SKM-1 (cell line): ENCODE results near the gene RBCK1.
"Not testable (repeated sequence)": the region's sequence is repeated elsewhere in the genome, so short reads cannot be mapped to it uniquely, and the experiment has no call there.

Experiments used
- DNase-seq: peaks from one replicate; lab custom pipeline; 2025; ENCODE audit not compliant: unreplicated experiment; lab: John Stamatoyannopoulos, UW

Gene RBCK1

DNA sequence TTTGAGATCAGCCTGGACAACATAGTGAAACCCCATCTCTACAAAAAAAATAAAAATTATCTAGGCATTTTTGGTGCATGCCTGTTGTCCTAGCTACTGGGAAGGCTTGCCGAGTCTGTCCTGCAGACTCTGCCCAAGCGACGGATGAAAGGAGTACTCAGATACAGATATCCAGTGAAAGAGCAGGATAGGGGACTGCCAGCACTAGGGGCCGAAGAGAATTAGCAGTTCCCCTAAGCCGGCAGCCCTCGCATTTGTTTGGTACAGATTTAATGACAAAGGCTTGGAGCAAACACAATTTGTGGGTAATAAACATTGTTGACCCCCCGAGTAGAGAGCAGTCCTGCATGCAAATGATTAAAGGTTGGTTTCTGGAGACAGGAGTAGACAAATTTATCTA, 59.7 kb downstream of the RBCK1 start:
- no peak for DNase-seq

DNA sequence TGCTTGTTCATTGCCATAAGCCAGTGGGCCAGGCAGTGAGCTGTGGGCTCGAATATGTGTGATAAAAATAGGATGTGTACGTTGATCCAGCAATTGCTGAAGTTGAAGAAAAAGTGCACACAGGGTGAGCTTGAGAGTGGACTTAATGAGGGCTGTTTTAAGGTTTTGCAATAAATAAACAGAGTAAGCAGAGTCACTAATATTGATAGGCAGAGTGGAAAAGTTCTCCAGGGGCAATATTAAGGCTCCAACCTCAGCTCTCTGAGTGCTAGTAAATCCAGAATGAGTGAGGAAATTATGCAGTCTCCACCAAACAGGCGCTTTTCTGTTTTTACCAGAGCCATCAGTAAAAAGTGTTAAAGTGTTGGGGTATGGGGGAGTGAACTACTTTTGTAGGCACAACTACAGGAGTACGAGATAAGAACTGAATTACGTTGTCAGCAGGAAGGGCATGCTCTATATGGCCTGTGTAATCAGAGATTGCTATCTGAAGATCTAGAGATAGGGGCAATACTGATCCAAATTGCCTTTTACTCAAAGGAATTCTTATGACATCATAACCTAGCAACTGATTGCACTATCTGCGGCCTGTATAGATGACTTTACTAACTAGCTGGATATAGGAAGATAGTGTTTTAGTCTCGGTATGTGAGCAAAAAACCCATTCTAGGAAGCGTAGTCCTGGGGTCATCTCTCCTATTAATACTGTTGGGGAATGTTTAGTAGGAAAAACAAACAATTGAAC, 61.8 kb downstream of the RBCK1 start:
- no peak for DNase-seq

DNA sequence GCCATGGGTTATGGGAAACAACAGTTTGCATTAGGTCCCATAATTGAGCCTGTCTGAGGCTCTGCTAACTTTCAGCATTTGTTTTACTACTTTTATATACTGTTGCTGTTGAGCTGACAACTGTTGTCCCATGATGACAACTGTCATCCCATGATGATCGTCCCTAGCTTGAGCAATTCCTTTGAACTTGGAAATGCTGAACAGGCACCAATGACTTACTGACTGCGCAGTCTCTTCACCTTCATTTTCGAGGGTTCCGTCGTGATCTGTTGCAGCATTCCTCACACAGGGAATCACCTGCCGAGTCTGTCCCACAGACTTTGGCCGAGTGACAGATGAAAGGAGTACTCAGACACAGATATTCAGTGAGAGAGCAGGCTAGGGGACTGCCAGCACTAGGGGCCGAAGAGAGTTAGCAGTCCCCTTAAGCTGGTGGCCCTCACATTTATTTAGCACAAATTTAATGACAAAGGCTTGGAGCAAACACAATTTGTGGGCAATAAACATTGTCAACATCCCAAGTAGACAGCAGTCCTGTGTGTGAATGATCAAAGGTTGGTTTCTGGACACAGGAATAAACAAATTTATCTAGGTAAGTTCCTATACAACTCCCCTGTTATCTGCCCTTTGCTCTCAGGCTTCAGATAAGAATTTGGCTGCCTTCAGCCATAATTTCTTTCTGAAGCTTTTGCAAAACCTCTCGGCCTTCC, 64.2 kb downstream of the RBCK1 start:
- DNase-seq, result no peak

DNA sequence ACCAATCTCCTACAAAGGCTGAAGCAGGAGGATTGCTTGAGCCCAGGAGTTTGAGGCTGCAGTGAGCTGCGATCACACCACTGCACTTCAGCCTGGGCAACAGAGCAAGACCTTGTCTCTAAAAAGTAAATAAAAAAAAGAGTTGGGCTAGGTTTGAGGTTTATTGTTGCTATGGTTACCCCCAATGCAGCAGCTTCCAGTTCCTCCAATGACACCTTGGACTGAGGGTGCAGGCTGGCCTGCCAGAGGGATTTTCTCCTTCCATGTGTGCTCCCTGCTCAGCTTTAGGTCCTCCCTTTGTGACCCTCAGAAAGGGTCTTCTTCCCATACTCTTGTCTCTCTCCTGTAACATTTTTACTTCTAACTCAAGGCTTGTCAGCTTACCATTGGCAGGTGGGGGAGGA, 64.8 kb downstream of the RBCK1 start:
- no peak for DNase-seq

DNA sequence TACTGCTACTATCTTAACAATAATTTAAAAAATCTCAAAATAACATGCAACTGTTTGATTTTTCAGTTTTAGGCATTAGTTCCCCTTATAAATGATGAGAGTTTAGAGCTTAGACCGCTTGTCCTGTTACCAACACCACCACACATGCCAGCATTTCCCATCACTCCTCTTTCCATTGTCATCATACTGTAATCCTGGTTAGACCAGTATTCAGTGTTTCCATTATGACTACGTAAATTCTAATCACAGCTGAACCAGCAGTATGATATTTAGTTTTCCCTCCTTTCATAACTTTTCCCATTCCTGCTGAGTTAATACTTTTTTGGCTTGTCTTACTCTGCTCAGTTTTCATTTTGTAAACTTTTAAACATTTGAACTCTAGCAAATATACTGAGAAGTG, 66.5 kb downstream of the RBCK1 start:
- DNase-seq, result no peak

DNA sequence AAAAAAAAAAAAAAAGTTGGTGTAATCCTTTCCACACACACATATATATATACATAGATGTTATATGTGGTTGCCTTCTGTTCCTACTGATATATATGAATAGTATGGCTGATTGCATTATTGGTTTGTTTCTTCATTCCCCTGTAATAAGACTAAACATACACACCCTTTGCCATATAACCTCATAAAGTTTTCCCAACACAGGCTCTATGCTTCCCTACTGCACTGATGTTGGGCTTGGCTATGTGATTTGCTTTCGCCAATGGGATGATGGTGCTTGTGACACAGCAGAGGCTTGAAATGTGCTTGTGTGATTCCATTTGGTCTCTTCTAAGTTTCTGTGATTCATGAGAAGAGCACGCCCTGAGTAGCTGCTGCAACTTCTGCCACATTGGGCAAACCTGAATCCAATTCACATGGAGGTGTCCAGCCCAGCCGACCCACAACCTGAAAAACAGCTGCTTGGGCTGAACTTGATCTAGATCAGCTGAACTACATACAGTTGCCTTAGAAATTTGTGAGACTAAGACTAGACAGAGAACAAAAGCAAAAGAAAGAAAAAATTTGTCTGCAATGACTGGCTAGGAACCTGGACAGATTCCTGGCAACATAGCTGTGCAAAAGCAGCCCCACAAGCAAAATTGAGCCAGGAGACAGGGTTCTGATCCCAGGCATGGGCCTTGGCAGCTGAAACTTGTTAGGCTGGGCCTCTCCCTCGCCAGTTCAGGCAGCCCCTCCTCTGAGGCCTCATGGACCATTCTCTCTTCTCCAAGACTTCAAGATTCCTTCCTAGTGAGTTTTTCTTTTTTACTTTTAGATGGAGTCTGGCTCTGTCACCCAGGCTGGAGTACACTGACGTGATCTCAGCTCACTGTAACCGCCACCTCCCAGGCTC, 67.6 kb downstream of the RBCK1 start:
- DNase-seq, result no peak

DNA sequence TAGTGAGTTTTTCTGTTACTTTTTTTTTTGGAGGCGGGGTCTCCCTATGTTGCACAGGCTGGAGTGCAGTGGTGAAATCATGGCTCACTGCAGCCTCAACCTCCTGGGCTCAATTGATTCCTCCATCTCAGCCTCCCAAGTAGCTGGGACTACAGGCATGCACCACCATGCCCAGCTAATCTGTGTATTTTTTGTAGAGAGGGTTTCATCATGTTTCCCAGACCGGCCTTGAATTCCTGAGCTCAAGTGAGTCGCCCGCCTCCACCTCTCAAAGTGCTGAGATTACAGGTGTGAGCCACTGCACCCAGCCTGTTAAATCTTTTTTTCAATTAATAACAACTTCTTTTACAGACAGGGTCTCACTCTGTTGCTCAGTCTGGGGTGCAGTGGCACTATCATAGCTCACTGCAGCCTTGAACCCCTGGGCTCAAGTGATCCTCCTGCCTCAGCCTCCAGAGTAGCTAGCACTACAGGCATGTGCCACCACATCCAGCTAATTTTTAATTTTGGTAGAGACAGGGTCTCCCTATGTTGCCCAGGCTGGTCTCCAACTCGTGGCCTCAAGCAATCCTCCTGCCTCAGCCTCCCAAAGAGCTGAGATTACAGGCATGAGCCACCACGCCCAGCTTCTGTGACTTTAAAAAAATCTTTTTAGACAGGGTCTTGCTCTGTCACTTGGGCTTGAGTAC, 68.6 kb downstream of the RBCK1 start:
- DNase-seq, result not testable (repeated sequence)

DNA sequence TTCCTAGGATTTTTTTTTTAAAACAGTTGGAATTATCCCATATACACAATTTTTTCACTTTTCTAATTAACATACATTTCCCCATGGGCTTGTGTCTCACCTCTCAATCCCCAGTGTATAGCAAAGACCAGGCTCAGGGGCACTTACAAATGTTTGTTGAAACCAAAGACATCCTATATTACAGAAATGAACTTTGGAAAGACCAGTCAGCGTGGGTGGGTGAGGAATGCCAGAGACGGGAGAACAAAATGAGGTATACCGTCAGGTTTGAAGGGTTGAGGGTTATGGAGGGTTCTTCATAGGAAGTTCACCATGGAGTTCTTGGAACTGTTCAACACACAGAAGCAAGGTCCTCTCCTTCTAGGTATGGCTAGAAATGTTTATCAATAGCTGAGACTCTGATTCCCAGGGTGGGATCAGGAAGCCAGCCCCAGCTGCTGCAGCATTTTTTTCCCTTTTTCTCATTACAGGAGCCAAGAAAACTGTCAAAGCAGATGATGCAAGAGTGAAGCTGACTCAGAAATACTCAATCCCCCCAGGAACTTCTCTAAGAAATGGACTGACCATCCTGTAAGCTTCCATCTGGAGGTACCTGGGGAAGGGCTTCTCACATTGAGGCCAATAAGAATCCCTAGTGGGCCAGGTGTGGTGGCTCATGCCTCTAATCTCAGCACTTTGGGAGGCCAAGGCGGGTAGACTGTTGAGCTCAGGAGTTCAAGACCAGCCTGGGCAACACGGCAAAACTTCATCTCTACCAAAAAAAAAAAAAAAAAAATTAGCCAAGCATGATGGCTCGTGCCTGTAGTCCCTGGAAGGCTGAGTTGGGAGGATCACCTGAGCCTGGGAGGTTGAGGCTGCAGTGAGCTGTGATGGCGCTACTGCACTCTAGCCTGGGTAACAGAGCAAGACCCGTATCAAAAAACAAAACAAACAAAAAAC, 70.2 kb downstream of the RBCK1 start:
- no peak for DNase-seq

DNA sequence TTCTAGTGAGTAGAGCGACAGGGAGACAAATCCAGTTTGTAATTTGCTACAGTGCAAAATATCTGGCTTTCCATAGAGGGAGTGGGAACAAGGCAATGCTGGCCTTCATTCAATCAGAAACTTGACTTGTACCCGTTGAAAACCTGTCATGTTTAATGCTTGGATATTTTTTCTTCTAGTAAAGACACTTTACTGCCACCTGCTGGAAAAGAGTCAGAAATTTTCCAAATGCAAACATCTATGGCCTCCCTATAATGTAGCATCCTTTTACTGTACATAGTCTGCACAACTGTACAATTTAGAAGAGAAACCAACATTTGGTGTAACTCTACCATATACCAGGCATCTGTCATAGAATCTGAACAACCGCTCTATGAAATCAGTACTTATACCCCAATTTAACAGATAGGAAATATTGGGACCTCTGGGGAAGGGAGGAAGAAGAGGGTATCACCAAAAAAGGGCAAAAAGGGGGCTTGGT, 70.9 kb downstream of the RBCK1 start:
- peak; percentile 11 for DNase-seq

DNA sequence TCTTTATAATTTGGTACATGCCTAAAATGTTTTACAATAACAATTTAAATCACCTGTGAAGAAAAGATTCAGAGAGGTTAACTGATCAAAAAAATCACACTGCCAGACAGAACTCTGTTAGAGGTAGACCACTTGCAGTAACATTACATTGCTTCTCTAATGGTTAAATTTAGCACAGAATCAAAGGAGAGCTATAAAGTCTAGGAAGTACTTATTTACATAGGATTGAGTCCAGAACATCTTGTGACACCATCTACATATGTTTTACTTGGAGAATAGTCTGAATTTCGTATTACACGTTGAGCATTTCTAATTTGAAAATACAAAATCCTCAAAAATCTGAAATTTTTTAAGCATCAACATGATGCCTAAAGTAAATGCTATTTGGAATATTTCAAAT, 71.4 kb downstream of the RBCK1 start:
- DNase-seq, result no peak

DNA sequence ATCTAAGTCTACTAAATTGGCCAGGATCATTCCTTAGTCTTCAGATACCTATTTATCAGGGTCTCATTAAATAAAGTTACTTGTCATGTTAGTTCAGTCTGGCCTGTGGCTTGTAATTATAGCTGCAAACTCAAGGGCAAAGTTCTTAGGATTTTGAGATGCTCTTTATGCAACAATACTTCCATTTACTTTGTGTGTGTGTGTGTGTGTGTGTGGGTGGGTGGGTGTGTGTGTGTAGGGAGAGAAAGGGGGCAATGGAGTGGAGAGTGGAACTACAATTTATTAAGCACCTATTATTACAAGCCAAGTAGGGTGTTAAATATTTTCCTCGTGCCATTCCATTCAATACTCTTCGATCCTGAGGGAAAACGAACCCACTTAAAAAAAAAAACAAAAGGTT, 71.9 kb downstream of the RBCK1 start:
- no peak for DNase-seq

DNA sequence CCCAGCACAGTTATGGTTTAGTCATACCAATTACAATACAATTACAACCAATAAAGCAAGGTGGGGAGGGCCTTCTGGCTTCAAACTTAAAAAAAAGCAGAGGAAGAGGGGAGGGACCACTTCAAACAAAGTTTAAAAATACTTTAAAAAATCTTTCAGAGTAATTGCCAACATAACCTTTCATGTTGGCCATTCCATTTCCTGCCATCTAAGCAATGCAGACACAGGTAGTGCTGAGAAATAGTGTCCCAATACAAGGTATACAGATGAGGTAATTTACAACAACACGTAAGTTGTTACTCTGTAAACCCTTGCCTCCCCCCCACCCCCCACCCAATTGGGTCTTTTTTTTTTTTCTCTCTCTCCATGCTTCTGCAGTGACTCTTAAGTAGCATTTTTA, 73.1 kb downstream of the RBCK1 start:
- DNase-seq, result no peak
